Superior temporal gyrus (tissue), 1 donor: ENCODE results near the gene ADAMTS16.

Experiments
- DNase-seq: peaks from one replicate; pipeline ENCODE4 v3.0.0-alpha.2; 2016; ENCODE audit errors: extremely low spot score

Gene ADAMTS16

DNA sequence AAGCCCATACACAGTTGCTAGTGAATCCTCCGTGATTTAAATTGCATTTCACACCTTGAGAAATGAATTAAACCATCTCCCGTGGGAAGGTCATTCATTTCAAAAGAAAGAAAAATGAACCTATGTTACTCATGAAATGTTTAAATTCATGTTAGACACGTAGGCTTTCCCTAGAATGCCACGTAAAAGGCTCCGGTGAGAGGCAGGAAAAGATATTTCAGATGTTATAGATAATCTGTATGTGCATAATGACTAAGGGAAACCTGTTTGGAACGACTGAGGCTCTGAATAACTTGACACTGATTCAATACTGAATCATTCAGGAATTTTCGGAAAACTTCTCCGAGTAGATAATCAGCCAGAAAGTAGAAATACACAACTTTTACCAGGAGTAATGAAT is 148.1 kb downstream of the ADAMTS16 start:
- no peak for DNase-seq

DNA sequence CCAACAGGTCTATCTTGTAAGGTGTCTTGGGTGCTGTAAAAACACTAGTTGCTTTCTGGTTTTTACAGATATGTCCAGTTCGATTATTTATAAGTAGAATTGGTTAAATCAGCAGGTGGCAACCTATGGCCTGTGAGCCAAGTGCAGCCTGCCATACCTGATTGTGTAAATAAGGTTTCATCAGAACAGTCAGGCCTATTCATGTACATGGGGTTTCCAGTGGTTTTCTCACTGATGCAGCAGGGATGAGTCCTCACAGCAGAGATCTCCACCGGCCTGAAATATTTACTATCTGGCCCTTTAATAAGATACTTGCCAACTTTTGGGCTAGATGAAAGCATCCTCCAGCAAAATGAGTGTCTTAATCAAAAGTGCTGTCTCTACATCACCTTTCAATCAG is 149.4 kb downstream of the ADAMTS16 start:
- no peak for DNase-seq

DNA sequence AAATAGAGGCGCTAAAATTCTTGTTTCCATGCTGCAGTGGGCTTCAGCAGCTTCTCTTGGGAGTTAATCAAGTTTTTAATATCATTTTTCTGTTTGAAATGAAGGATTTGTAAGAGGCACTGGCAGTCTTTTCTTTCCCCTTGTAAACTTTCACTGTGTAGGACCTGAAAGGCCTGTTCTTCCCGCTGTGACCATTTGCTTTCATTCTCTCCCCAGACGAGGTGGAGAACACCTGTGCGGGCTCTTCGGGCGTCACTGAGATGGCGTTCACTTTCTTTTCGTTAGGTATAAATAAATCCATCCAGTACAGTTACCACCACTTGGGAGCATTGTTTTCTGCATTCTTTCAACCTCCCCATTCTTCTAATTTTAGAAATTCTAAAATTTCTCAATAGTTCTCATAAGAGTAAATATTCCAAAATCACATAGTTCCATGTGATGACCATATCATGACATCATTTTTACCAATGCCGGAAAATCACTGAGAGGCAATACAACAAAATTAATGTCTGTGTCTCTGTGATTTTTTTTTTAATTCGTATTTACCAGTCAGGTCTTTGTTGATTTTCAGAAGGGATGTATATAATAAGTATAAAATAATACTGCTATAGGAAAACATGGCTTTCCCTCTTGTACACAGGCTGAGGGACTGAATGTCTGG is 150.7 kb downstream of the ADAMTS16 start:
- no peak for DNase-seq

DNA sequence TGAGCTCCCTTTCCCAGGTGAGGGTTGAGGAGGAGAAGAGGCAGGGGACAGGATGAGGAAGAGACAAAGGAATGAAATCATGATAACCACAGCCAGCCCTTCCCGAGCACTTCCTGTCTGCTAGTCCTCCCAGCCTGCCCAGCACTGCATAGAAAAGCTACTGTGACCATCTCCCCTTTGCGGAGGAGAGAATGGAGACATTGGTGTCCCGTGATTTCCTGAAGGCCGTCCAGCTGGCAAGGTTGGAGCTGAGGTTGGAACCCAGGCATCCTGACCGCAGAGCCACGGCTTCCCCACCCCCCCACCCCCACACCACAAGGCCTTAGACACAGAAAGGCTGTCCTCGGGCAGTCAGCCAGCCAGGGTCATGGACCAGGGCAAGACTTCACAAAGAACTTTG is 151.2 kb downstream of the ADAMTS16 start:
- DNase-seq = no peak

DNA sequence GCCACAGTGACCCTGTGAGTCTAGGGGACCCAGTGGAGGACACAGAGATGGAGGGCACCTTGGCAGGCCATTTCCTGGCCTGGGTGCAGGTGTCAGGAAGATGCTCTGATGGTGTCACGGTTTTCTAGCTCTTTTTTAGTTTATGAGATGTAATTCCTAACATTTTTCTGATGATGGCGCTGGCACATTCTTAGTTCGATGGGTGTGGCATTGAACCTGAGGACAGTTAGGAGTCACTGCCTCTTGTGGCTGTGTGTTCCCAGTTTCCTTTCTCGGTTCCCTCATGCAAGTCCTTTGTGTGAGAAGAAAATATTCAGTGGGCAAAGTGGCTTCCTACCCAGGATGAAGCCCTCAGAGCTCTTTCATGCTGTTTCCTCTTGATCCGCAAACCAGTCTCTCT is 152.9 kb downstream of the ADAMTS16 start:
- DNase-seq = no peak

DNA sequence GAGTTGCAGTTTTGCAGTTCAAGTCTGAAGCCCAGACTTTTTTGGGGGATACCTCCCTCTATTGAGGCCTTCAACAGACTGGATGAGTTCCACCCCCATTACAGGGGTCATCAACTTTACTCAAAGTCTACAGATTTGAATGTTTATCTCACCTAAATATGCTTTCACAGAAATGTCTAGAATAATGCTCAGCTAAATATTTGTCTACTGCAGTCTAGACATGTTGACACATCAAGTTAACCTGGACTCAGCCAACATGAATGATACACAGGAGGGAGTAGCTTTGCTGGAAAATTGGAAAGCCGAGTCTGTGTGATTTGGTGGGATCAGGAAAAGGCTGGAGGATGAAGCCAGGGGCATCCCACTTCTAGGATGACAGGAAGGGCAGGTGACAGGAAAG is 154.3 kb downstream of the ADAMTS16 start:
- DNase-seq = no peak

DNA sequence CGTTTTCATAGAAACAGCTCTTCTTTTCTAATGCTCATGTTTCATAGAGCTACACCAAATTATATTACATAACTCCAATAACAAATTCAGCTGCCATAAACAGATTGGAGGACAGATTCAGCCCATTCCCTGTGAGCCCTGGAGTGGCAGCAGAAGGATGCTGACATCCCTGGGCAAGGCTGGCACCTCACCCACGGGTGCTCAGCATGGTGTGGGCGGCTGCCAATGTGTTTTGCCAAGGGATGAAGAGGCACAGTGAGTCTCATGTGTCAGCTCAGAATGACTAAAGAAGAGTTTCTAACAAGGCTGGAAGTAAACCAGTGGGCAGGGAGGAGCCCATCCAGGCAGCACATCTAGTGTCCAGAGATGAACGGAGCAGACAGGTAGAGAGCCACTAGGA is 155.2 kb downstream of the ADAMTS16 start:
- DNase-seq = peak; percentile 58

DNA sequence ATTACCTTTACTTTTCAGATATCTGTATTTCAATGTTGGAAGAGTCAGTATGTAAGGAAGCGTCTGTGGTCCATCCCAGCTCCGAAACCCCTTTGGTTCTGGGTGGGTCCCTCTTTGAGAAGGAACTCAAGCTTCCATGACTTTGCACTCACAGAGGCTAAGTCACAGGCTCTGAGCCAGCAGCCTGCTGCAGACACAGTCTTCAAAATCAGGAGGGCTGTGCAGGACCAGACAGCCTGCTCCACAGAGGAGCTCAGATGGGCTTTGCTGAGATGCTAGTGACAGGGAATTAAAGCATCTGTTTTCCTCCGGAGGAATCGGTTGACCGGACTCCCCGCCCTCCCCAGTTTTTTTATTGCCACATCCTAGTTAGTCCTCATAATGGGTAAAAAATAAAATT is 155.9 kb downstream of the ADAMTS16 start:
- no peak for DNase-seq

DNA sequence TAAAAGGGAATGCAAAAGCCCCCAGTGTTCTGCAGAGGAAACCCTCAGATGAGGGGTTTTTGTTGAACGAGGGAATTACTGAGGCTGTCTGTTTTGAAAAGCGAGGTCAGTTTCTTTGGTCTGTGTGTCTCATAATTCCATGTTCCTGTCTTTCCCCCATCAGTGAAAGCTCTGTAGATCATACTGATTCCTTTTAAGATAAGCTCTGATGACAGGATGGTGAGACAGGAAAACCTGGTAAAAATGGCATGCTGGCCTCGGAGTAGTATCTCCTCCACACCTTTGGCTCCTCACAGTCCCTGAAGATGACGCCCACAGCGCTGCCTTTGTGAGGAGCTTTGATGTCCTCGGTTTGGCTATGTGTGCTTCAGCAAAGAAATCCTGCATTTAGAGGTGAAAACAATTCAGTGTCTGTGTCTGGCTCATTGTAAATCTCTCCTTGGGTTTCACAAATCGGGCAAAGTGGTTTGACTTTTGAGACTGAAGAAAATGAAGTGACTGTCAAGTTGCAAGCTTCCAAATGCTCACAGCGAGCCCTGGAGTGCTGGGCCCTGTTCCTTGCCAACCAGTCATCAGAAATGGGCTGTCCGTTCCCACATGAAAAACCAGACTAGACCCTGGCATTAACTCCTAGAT is 157.4 kb downstream of the ADAMTS16 start:
- no peak for DNase-seq

DNA sequence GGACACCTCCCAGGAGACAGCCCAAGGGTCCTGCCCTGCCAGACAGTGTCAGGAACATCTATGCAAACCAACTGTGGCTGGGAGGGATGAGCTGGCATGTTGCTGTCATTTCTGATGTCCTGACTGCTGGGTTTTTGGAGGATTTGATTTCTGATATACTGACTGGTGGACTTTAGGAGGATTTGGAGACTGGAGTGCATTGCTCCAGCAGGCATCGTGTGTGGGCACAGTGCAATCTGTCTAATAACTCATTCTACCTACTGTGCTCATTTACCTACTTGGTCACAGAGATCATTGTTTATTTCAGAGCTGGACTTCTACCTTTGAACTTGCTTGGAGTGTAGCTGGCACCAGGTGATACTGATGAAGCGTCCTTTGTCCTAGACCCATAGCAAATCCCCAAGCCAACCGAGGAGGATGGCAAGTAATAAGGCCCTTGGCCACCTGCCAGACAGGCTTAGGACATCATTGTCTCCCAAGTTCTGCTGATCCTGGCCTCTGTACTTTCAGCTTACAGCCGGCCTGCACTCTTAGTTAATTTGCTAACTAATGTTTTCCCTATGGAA is 158.0 kb downstream of the ADAMTS16 start:
- DNase-seq = no peak

DNA sequence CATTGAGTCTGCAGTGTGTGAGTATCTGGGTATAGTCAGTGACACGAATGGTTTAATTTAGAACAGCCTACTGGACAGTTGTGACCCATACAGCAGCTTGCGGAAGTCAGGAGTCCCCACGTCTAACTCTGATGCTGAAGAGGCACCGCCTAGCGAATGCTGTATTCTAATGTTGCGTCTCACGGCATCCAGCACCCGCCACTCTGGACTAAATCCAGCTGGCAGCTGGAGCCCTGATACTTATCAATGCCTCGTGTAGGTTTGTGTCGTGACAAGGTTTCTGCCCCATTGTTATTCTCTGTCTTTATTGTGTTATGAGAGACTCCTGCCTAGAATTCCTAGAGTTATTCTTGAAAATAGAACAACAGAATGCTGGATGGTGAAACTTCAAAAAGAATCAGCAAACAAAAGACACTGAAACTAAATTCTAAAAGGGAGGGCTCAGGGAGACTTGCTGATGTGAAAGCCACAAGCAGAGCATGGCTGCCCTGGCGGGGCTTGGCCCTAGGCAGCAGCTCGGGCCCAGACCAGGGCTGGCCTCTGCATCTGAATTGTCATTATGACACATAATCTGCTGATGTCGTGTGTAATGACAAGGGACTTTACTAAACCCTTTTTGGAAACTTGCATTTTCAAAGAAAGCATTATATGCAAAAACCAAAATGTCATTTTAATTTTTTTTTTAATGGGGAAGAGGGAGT is 158.9 kb downstream of the ADAMTS16 start:
- no peak for DNase-seq

DNA sequence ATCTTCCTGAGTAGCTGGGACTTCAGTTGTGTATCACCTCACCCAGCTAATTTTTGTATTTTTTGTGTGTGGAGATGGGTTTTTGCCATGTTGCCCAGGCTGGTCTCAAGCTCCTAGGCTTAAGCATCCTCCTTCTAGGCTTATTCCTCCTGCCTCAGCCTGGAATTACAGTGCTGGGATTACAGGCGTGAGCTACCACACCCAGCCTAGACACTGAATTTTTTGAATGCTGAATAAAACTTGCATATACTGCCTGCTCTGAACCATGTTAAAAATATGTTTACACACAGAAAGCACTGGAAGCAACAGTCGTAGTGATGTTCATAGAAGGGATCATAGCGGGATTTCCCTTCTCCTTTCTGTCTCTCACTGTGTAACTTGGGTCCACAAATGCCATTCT is 161.0 kb downstream of the ADAMTS16 start:
- DNase-seq = no peak

DNA sequence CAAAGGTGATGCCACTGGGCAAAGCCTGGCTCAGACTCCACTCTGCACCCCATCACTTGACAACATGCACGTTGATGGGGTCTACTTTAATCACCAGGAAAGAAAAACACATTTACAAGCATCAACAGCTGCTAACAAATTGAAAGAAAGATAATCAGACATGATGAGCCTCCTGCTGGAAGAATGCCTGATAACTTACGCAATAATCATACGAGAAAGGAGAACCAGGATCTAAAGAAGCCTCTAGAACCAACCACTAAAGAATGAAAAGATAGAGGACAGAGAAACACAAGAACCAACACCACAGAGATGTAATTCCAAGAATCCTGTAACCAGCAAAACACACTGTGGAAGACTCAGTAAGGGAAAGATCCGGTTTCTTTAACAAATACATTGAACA is 162.1 kb downstream of the ADAMTS16 start:
- DNase-seq = no peak

DNA sequence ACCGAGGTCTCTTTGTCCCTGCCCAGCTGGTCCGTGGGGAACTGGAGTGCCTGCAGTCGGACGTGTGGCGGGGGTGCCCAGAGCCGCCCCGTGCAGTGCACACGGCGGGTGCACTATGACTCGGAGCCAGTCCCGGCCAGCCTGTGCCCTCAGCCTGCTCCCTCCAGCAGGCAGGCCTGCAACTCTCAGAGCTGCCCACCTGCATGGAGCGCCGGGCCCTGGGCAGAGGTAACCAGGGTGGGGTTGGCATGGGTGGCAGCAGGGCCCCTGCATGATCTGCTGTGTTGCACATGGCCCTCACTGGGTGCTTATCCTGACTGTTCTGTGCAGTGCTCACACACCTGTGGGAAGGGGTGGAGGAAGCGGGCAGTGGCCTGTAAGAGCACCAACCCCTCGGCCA is 163.1 kb downstream of the ADAMTS16 start:
- no peak for DNase-seq

DNA sequence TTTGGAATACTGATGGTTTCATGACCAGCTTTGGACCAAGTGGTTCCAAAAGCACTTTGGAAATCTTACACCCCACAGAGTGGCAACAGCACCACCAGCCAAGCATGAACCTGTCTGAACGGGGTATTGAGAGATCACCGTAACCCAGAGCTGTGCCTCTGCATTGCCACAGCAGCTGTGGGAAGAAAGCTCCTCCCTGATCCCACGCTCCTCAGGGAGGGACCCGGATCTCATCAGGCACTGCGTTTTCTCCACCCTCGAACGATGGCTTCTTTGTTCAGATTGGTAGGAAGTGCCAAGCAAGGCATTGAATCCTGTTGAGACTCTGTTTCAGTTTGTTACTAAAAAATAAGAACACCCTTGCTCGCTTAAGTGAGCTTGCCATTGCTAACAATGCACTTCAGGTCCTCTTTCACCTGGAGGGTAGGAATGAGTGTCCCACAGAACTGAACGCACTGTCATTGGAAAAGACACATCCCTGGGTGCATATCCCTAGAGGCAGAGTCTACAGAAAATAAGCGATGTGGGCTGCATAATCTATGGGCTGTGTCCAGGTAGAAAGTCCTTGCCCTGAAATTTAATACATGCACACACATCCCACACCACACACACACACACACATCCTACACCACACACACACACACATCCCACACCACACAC is 164.4 kb downstream of the ADAMTS16 start:
- no peak for DNase-seq

DNA sequence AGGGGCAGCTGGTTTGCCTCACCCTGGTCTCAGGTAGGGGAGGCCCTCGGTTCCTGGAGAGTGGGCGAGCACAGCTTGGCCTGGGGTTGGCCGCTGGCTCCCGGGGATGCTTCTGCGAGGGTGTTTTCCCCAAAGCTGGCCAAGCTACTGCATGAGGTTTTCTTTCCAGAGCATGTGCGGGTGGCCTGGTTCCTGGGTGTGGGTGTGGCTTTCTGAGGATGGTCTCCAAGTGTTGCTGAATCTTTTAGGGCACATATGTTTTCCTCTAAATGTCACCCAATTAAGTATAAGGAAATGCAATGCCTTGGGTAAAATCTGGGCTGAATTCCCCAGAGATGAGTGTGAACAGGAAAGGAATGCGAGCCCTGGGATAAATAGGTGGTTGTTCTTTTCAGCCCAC is 166.6 kb downstream of the ADAMTS16 start:
- no peak for DNase-seq

DNA sequence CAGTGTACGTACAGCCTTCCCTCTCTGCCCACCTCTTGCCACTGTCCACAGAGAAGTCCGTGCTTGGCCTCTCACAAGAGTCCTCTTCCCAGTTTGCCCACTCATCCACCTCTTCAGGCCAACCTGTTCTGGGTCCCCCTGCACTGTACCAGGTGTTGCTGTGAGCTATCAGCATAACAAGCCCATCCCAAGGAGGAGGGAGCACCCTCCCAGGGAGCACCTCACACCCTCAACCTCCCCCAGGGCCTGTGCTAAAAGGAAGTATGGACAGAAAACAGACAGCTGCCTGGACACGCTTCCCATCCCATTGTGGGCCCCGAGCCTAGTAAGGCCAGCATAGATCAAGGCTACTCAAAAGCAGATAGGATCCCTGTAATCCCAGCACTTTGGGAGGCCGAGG is 168.2 kb downstream of the ADAMTS16 start:
- DNase-seq = no peak

DNA sequence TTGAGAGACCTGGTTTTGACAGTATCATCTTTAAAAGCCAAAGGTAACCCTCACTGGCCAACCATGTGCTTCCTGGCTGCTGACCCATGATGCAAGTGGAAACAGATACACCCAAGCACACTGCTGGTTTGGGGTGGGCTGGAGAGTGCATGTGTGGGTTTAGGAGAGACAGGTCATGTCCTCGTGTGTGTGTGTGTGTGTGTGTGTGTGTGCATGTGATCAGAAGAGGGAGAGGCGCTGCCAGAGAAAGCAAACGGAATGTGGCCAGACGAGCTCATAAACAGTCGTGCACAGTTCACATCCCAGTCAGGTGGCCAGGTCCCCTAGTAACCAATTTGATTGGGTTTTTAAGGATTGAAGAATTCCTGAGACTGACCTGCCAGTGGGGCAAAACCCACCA is 169.5 kb downstream of the ADAMTS16 start:
- no peak for DNase-seq

DNA sequence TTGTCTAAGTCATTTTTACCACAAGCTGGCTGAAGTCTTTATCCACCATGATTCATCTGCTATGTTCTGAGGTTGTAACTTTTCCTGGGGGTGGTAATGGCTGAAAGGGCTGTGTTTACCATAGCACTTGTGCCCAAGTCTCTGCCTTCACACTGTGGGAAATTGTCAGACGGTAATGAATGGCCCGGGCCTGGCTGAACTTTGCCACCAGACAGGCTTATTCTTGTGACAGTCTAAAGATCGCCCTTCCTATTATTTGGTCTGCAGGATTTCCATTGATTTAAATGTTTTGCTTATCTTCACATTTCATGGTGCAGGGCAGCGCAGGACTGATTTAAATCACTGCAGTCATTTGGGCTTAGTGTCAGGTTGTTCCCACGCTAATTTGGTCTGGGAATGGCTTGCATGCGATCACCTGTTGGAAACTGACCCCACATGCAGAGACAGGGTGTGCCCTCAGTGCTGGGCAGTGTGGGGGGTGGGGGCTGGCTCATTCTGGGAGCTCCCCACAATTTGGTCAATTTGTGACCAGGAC is 173.0 kb downstream of the ADAMTS16 start:
- DNase-seq = no peak

DNA sequence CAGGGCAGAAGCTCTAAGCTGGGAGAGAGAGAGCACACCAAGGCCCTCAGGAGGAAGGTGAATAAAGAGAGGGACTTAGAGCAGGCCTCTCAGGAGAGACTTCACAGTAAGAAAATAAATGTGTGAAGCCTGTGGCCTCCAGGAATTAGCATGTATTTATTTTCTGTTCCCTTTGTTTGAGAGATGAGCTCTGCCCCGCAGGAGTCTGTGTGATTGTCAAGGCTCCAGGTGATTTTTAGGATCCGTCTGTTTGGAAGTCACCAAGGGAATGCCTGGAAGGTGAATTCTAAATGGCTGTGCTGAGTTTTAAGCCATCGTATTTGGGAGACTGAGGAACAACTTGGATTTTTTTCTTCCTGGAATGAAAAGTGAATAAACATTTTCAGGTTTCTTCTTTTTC is 174.0 kb downstream of the ADAMTS16 start:
- DNase-seq = no peak

DNA sequence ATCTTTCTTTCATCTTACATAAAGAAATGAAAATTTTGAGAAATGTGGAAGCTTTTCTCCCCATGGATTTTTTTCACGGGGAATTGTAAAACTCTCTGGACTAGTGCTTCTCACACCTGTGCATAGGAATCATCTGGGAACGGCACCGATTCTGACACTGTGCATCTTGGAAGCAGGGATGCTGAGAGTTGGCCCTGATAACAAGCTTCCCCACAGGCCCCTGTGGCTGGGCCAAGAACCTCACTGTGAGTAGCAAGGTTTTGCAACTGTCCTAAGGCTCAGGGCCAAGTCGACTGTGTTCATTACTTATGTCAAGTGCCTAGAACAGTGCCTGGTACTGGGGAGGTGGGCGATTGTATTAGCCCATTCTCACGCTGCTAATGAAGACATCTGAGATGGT is 174.5 kb downstream of the ADAMTS16 start:
- DNase-seq = no peak
